Measurements from ENCODE around the gene EDEM2. TPM values are rescaled to one million over a fixed set of nuclear protein-coding genes. Genes with fewer than 3 reads are reported as not detected.

The EDEM2 gene
- polyA plus RNA-seq, 1 donor from 2014 or later, result 13.3 TPM

DNA sequence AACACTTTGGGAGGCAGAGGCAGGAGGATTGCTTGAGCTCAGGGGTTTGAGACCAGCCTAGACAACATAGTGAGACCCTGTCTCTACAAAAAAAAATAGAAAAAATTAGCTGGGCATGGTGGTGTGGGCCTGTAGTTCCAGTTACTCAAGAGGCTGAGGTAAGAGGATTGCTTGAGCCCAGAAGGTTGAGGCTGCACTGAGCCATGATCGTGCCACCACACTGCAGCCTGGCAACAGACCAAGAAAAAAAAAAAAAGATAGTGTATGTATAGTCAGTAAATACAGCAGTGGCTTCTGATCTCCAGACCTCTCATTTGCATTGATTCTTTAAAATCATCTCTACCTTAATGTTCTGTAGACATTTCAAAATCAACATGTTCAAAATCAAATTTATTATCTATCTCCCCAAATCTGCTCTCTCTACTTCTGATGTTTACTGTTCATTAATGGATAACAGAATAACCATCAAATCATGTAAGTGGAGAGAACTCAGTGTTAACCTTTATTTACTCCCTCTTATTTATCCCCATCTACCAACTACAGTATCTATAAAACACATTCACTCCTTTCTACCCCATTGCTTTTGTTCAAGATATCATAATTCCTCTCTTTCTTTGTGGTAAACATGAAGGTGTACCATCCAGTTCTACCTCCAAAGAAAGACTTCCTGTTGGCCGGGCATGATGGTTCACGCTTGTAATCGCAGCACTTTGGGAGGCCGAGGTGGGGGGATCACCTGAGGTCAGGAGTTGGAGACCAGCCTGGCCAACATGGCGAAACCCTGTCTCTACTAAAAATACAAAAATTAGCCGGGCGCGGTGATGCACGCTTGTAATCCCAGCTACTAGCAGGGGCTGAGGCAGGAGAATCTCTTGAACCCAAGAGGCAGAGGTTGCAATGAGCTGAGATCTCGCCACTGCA lies 32.4 kb upstream of the EDEM2 start:
- H3K9me2 ChIP-seq (ENCODE audit: insufficient read depth, low read length), result no peaks in the 10 kb centered on the region

DNA sequence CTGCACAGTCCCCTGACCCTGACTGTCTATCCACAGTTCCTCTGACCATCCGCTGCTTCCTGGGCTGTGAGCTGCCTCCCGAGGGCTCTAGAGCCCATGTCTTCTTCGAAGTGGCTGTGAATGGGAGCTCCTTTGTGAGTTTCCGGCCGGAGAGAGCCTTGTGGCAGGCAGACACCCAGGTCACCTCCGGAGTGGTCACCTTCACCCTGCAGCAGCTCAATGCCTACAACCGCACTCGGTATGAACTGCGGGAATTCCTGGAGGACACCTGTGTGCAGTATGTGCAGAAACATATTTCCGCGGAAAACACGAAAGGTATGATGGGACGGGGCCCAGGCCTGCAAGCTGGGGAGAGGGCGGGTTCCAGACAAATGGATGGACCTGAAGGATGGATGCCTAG lies 29.0 kb upstream of the EDEM2 start:
- H3K27me3 ChIP-seq (ENCODE audit: insufficient read depth, low read depth, low read length), result no peaks in the 10 kb centered on the region
- no peak overlapping the region for H3K27ac ChIP-seq (ENCODE audit: low read length)
- TF ChIP-seq MXI1 (conservative IDR thresholded peaks at IDR 0.05; ENCODE audit: poor library complexity, severe bottlenecking) (no peak), SMC3 (conservative IDR thresholded peaks at IDR 0.05; ENCODE audit: poor library complexity) (no peak), EZH2 (IDR thresholded peaks at IDR 0.05; ENCODE audit: borderline replicate concordance, insufficient read depth, low read length, poor library complexity, severe bottlenecking) (no peak), RAD21 (conservative IDR thresholded peaks at IDR 0.05) (no peak), TAF1 (IDR thresholded peaks at IDR 0.05; ENCODE audit: low read depth) (no peak), EP300 (conservative IDR thresholded peaks at IDR 0.05; ENCODE audit: poor library complexity, severe bottlenecking) (no peak), POLR2AphosphoS5 (IDR thresholded peaks at IDR 0.05) (no peak)
- TF ChIP-seq, protein P1, sequence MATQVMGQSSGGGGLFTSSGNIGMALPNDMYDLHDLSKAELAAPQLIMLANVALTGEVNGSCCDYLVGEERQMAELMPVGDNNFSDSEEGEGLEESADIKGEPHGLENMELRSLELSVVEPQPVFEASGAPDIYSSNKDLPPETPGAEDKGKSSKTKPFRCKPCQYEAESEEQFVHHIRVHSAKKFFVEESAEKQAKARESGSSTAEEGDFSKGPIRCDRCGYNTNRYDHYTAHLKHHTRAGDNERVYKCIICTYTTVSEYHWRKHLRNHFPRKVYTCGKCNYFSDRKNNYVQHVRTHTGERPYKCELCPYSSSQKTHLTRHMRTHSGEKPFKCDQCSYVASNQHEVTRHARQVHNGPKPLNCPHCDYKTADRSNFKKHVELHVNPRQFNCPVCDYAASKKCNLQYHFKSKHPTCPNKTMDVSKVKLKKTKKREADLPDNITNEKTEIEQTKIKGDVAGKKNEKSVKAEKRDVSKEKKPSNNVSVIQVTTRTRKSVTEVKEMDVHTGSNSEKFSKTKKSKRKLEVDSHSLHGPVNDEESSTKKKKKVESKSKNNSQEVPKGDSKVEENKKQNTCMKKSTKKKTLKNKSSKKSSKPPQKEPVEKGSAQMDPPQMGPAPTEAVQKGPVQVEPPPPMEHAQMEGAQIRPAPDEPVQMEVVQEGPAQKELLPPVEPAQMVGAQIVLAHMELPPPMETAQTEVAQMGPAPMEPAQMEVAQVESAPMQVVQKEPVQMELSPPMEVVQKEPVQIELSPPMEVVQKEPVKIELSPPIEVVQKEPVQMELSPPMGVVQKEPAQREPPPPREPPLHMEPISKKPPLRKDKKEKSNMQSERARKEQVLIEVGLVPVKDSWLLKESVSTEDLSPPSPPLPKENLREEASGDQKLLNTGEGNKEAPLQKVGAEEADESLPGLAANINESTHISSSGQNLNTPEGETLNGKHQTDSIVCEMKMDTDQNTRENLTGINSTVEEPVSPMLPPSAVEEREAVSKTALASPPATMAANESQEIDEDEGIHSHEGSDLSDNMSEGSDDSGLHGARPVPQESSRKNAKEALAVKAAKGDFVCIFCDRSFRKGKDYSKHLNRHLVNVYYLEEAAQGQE (IDR thresholded peaks at IDR 0.05; ENCODE audit: borderline replicate concordance), result no peak
- TF ChIP-seq, protein P2, sequence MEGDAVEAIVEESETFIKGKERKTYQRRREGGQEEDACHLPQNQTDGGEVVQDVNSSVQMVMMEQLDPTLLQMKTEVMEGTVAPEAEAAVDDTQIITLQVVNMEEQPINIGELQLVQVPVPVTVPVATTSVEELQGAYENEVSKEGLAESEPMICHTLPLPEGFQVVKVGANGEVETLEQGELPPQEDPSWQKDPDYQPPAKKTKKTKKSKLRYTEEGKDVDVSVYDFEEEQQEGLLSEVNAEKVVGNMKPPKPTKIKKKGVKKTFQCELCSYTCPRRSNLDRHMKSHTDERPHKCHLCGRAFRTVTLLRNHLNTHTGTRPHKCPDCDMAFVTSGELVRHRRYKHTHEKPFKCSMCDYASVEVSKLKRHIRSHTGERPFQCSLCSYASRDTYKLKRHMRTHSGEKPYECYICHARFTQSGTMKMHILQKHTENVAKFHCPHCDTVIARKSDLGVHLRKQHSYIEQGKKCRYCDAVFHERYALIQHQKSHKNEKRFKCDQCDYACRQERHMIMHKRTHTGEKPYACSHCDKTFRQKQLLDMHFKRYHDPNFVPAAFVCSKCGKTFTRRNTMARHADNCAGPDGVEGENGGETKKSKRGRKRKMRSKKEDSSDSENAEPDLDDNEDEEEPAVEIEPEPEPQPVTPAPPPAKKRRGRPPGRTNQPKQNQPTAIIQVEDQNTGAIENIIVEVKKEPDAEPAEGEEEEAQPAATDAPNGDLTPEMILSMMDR (IDR thresholded peaks at IDR 0.05; ENCODE audit: poor library complexity, severe bottlenecking), result no peak
- no peaks in the 10 kb centered on the region for H3K9me3 ChIP-seq (ENCODE audit: low read length)
- no peak overlapping the region for H3K9ac ChIP-seq (ENCODE audit: low read length)
- H3K79me2 ChIP-seq (replicated peaks; ENCODE audit: insufficient read depth, low read length), result no peaks in the 10 kb centered on the region
- H3K9me2 ChIP-seq (ENCODE audit: insufficient read depth, low read length), result no peaks in the 10 kb centered on the region
- no peaks in the 10 kb centered on the region for H3K36me3 ChIP-seq (ENCODE audit: insufficient read depth, low read length)
- no peak overlapping the region for H3K4me2 ChIP-seq (ENCODE audit: low read length)
- no peaks in the 10 kb centered on the region for H4K20me1 ChIP-seq (ENCODE audit: insufficient read depth)
- H3K4me3 ChIP-seq (ENCODE audit: low read length), result no peak overlapping the region
- no peak overlapping the region for H2AFZ ChIP-seq (ENCODE audit: low read depth, low read length)
- H3F3A ChIP-seq (ENCODE audit: insufficient read depth, low read length, poor library complexity, severe bottlenecking), result no peaks in the 10 kb centered on the region

More for the DNA sequence above, 32.4 kb upstream of the EDEM2 start:
- H3K27ac ChIP-seq (ENCODE audit: low read length), result no peak overlapping the region
- no peak overlapping the region for H3K9ac ChIP-seq (ENCODE audit: low read length)
- H3K9me3 ChIP-seq (ENCODE audit: low read length), result no peaks in the 10 kb centered on the region
- no peaks in the 10 kb centered on the region for H3K27me3 ChIP-seq (ENCODE audit: insufficient read depth, low read depth, low read length)
- H3K79me2 ChIP-seq (replicated peaks; ENCODE audit: insufficient read depth, low read length), result no peaks in the 10 kb centered on the region
- no peaks in the 10 kb centered on the region for H3F3A ChIP-seq (ENCODE audit: insufficient read depth, low read length, poor library complexity, severe bottlenecking)
- H2AFZ ChIP-seq (ENCODE audit: low read depth, low read length), result no peak overlapping the region
- H4K20me1 ChIP-seq (ENCODE audit: insufficient read depth), result no peaks in the 10 kb centered on the region
- H3K4me2 ChIP-seq (ENCODE audit: low read length), result no peak overlapping the region
- H3K4me3 ChIP-seq (ENCODE audit: low read length), result no peak overlapping the region
- no peak for TF ChIP-seq SMC3 (conservative IDR thresholded peaks at IDR 0.05; ENCODE audit: poor library complexity)
- TF ChIP-seq RAD21 (conservative IDR thresholded peaks at IDR 0.05), result no peak
- TF ChIP-seq, protein P1 (IDR thresholded peaks at IDR 0.05; ENCODE audit: borderline replicate concordance), result no peak
- TF ChIP-seq EP300 (conservative IDR thresholded peaks at IDR 0.05; ENCODE audit: poor library complexity, severe bottlenecking), result no peak
- H3K36me3 ChIP-seq (ENCODE audit: insufficient read depth, low read length), result no peaks in the 10 kb centered on the region

Data from neural cell (in vitro differentiated cells).